Measurements from ENCODE around the gene ERCC3. TPM values are rescaled to one million over a fixed set of nuclear protein-coding genes. Genes with fewer than 3 reads are reported as not detected.

The ERCC3 gene
- polyA plus RNA-seq, 2 of the 4 experiments (the other 2 are of a cell fraction), result 57.9 to 68.3 TPM

GRCh38 chr2:127343277-127343676, 49.3 kb upstream of the ERCC3 start:
- peaks cover 30% of the 10 kb centered on the region; the same call in 2 of the 3 replicates for H3K4me1 ChIP-seq
- FAIRE-seq (no peak), ATAC-seq (no peak), DNase-seq (ENCODE audit: low read depth in 1 of 2, low spot score in 1 of 2) (no peak)
- ChIA-PET POLR2A (no interaction called here), CTCF (no interaction called here)
- WGBS (ENCODE audit: missing lambda C conversion rate), result 84% methylated on average over 2 of the region's 2 CpGs
- no peaks in the 10 kb centered on the region for H3K9me3 ChIP-seq
- H3K27ac ChIP-seq, result no peak overlapping the region
- no peak for TF ChIP-seq POLR2A (IDR thresholded peaks at IDR 0.05; ENCODE audit: low read length)
- TF ChIP-seq HMGXB4 (CRISPR knock-in tag; IDR thresholded peaks at IDR 0.05; ENCODE audit: borderline replicate concordance), result no peak
- TF ChIP-seq TFCP2L1 (CRISPR knock-in tag; IDR thresholded peaks at IDR 0.05), result no peak
- TF ChIP-seq E2F6 (IDR thresholded peaks at IDR 0.05; ENCODE audit: borderline replicate concordance, low read depth), result no peak
- no peak for TF ChIP-seq HOXB5 (CRISPR knock-in tag; IDR thresholded peaks at IDR 0.05)
- TF ChIP-seq ELK1 (IDR thresholded peaks at IDR 0.05; ENCODE audit: low read depth, low read length), result no peak
- no peak for TF ChIP-seq HOXB13 (CRISPR knock-in tag; IDR thresholded peaks at IDR 0.05; ENCODE audit: low read depth)
- TF ChIP-seq NPAS2 (CRISPR knock-in tag; IDR thresholded peaks at IDR 0.05; ENCODE audit: borderline replicate concordance), result no peak
- TF ChIP-seq CBX2 (IDR thresholded peaks at IDR 0.05; ENCODE audit: borderline replicate concordance, low read depth), result no peak
- no peak for TF ChIP-seq KDM1A (IDR thresholded peaks at IDR 0.05; ENCODE audit: low read depth)
- no peak for TF ChIP-seq KDM5A (IDR thresholded peaks at IDR 0.05)
- no peak for TF ChIP-seq MYC (IDR thresholded peaks at IDR 0.05; ENCODE audit: borderline replicate concordance, low read length)
- no peak for TF ChIP-seq RCOR1 (IDR thresholded peaks at IDR 0.05; ENCODE audit: low read depth, low read length)
- no peak for TF ChIP-seq PHF8 (IDR thresholded peaks at IDR 0.05; ENCODE audit: borderline replicate concordance, low read depth)
- no peak for TF ChIP-seq PBX3 (IDR thresholded peaks at IDR 0.05)
- no peak overlapping the region for H3K4me3 ChIP-seq
- H3K4me2 ChIP-seq, result no peak overlapping the region

- ChIA-PET CTCF (interaction anchor here (0.9 to 1.0 kb wide), 2 partner anchors 18 to 137 kb away, joined by 3 read pairs; no protein-coding TSS in a partner anchor), POLR2A (no interaction called here)
- Histone ChIP-seq H3K27ac (no peak overlapping the region), H3K4me1 (peaks cover 28% of the 10 kb centered on the region; the same call in 1 of the 3 replicates), H3K4me2 (no peak overlapping the region), H3K9me3 (no peaks in the 10 kb centered on the region), H3K4me3 (no peak overlapping the region)
- DNase-seq (ENCODE audit: low read depth in 1 of 2, low spot score in 1 of 2), result peak in 1 of 2 experiments; percentile 16
- no peak for FAIRE-seq
- 95% methylated on average over 1 of the region's 1 CpG for WGBS (ENCODE audit: missing lambda C conversion rate)
- ATAC-seq, result no peak
- TF ChIP-seq EP300 (IDR thresholded peaks at IDR 0.05) (no peak), CTCF (IDR thresholded peaks at IDR 0.05) (no peak), RNF2 (IDR thresholded peaks at IDR 0.05; ENCODE audit: borderline replicate concordance, low read depth) (no peak), REST (IDR thresholded peaks at IDR 0.05) (no peak), HOXA7 (CRISPR knock-in tag; IDR thresholded peaks at IDR 0.05) (no peak), KDM5A (IDR thresholded peaks at IDR 0.05) (no peak), KDM1A (IDR thresholded peaks at IDR 0.05; ENCODE audit: low read depth) (no peak), RARB (CRISPR knock-in tag; IDR thresholded peaks at IDR 0.05) (no peak), JUNB (IDR thresholded peaks at IDR 0.05) (no peak), CEBPB (IDR thresholded peaks at IDR 0.05) (no peak), EHF (CRISPR knock-in tag; IDR thresholded peaks at IDR 0.05) (no peak), RFX5 (IDR thresholded peaks at IDR 0.05) (no peak), NR3C1 (IDR thresholded peaks at IDR 0.05) (no peak), HOXB5 (CRISPR knock-in tag; IDR thresholded peaks at IDR 0.05) (no peak), HEYL (CRISPR knock-in tag; IDR thresholded peaks at IDR 0.05) (no peak), PHF8 (IDR thresholded peaks at IDR 0.05; ENCODE audit: borderline replicate concordance, low read depth) (no peak), EHMT2 (IDR thresholded peaks at IDR 0.05; ENCODE audit: low read depth) (no peak)
These were observed 48.2 kb upstream of the ERCC3 start for GRCh38 chr2:127342101-127342500.

All from A549 (cell line).